ENCODE results near the gene ZNF658. TPM values are rescaled to one million over a fixed set of nuclear protein-coding genes. Genes with fewer than 3 reads are reported as not detected.
"Not testable (repeated sequence)": the region's sequence is repeated elsewhere in the genome, so short reads cannot be mapped to it uniquely, and the experiment has no call there.

ZNF658 gene
- 1.8 TPM for polyA plus RNA-seq (2012; ENCODE audit: missing spikeins)

DNA sequence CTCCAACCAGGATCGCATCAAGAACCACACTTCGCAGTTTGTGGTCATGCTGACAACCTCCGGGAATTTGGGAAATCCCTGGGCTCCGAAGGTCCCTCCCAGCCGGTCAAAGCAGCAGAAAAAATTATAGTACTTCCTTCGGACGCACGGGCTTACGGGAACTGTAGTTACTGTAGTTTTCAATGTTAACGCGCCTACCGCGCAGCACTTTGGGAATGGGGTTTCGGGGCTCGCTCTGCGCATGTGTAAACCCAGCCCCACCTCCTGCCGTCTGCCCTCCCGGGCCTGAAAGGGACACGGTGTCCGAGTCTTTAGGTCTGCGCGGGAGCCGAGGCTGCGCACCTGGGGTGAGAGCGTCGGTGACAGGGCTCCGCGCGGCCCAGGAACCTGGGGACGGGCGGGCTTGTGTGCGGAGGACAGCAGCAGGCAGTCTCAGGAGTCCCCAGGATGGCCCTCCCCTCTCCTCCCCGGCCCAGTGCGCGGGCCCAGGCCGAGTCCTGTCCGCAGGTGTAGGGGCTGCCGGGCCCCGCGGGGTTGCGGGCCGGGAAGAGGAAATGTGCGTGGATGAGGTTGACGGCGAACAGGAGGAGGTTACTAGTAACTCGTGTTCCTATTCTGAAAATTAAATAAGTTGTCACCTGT, at the start of gene ZNF658:
TSS of gene ZNF658 (plus strand) at position 236 of the 642 bp plus-strand sequence. CDS start 2,837 bp downstream, outside the sequence.
- not testable (repeated sequence) for FAIRE-seq; DNase-seq (ENCODE audit: insufficient read length)

DNA sequence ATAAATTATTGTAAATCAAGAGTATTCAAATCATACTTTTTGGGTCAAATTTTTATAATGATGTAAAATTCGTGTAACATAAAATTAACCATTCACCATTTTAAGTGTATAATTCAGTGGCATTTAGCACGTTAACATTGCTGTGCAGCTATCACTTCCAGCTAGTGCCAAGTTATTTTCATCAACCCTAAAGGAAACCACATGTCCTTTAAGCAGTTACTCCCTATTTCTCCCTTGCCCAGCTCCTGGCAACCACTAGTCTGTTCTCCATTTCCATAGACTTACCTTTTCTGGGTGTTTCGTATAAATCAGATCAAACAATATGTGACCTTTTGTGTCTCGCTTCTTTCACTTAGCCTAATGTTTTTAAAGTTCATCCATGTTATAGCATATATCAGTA, 38.8 kb upstream of the ZNF658 start:
- not testable (repeated sequence) for FAIRE-seq

DNA sequence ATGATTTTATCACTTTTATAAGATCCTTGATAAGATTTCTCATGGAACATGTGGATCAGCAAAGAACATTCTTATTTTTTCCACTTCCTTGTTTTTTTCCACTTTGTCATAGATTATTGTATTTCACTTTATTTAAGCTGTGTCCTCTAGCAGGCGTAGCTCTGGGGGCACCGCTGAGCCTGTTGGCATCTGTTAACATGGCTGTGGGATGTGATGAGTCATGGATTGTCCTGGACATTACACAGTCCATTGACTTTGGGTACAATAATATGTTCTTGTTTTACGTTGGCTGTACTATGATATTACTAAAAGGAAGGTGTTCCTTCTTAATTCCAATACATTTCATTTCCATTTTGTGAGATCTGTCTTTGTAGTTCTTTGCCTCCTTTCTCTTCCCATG, 31.9 kb upstream of the ZNF658 start:
- DNase-seq (ENCODE audit: insufficient read length); FAIRE-seq: not testable (repeated sequence)

More for the DNA sequence above, 38.8 kb upstream of the ZNF658 start:
- not testable (repeated sequence) for DNase-seq (ENCODE audit: insufficient read length)

DNA sequence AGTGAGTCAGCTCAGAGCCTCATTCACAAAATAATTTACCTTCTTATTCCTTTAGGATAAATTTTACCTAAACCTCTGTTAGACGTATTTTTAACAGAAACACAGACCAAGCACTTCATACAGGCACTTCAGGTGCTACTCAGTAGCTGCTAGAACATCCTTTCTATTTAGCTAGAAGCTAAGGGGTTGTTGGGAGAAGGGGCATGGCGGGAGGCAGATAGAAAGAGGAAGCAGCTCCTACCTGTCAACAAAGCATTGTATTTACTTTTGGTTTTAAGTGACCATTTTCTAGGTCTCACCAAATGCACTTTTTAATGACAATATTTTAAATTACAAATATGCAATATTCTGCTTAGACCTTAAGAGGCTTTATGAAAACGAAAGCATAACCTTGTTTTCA, 19.9 kb upstream of the ZNF658 start:
- not testable (repeated sequence) for FAIRE-seq; DNase-seq (ENCODE audit: insufficient read length)

DNA sequence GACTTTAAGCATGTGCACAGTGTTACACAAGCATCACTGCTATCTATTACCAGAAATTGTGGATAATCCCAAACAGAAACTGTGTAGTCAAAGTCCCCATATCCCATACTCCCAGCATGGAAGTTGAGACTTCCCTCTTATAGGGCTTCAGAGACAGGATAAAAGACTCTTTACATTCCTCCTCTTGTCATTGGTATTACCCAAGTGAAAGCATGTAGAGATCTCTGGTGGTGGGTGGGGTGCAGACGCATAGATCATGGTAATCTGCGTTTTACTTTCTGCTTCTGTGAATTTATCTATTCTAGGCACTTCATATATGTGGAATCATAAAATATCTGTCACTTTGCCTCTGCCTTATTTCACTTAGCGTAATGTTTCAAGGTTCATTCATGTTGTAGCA, 18.7 kb upstream of the ZNF658 start:
- DNase-seq (ENCODE audit: insufficient read length); FAIRE-seq: not testable (repeated sequence)

DNA sequence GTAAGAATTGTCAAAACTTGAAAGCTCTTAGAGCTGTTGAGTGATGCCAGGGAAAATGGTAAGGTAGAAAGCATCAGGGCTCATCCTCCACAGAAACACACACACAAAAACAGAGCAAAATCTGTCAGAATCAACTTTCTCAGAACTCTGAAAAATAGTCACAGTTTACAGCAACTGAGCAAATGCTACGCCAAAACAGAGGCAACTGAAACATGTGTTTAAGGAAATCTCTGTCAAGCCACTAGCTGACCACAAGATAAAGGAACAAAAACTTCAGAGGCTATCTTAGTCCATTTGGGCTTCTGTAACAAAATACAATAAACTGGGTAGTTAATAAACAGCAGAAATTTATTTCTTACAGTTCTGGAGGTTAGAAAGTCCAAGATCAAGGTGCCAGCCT, 10.2 kb upstream of the ZNF658 start:
- DNase-seq (ENCODE audit: insufficient read length); FAIRE-seq: not testable (repeated sequence)

DNA sequence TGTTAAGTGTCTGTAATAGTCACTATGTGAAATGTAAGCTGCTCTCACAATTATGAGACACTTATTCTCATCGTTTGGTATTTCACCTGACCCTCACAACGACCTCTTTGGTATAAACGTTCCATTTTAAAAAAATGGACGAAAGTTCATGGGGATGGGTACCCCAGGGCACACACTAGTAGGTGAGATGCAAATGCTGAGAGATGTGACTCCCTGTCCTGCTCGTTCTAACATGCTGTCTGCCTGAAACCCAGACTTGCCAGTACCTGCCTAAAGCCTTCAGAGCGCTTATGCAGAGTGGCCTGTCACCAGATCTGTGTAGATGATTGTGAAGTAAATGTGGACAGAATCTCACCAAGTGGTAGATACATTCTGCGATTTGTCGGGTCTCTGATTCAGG, 616 bp downstream of the ZNF658 start:
- not testable (repeated sequence) for DNase-seq (ENCODE audit: insufficient read length); FAIRE-seq

DNA sequence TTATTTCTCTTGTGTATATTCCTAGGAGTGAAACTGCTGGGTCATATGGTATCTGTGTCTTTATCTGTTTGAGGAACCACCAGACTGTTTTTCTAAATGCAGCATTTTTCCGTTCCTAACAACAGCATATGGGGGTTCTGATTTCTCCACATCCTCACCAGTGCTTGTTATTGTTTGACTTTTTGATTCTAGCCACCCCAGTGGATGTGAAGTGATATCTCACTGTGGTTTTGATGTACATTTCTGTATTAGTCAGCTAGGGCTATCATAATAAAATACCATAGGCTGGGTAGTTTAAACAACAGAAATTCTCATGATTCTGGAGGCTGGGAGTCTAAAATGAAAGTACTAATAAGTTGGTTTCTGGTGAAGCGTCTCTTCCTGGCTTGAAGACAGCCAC, 9.0 kb downstream of the ZNF658 start:
- not testable (repeated sequence) for FAIRE-seq; DNase-seq (ENCODE audit: insufficient read length)

DNA sequence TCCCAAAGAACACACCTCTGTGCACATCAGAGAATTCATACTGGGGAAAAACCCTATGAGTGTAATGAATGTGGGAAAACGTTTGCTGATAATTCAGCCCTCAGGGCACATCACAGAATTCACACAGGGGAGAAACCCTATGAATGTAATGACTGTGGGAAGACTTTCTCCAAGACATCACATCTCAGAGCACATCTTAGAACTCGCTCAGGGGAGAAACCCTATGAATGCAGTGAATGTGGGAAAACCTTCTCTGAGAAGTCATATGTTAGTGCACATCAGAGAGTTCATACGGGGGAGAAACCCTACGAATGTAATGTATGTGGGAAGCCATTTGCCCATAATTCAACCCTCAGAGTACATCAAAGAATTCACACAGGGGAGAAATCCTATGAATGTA, 19.5 kb downstream of the ZNF658 start:
- not testable (repeated sequence) for FAIRE-seq; DNase-seq (ENCODE audit: insufficient read length)

DNA sequence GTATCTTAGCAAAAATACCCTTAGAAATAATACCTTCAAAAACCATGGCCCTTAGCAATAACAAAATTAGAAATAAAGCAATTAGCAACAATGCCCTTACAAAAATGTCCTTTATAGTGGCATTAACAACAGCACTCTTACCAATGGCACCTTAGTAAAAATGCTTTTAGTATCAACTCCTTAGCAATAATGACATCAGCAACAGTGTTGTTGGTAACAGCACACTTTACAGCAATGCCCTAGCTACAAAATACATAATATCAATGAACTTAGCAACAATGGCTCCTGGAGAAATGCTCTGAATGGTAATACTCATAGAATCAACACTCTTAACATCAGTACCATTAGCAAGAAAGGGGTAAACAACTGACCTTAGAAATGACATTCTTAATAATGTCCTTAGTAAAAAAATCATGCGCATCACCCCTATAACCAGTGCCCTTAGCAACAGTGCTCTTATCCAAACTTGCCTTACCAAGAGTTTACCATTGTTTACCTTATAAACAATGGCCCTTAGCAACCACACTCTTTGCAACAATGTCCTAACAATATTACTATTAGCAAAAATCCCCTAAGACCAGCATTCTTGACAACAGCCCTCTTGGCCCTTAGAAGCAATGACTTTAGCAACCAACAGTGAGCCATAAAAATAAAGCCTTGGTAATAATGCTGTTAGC, 35.8 kb downstream of the ZNF658 start:
- not testable (repeated sequence) for DNase-seq (ENCODE audit: insufficient read length); FAIRE-seq

DNA sequence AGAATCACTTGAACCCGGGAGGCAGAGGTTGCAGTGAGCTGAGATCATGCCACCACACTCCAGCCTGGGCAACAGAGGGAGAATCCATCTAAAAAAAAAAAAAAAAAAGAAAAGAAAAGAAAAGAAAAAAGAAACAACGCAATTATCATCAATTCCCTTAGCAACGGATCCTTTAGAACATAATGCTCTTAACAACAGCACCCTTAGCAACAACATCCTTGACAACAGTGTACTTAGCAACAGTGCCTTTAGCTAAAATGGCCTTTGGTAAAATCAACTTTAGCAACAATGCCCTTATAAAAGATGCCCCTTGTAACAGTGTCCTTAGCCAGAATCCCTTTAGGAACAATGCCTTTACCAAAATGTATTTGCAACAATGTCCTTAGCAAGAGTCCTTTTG, 37.1 kb downstream of the ZNF658 start:
- DNase-seq (ENCODE audit: insufficient read length); FAIRE-seq: not testable (repeated sequence)

DNA sequence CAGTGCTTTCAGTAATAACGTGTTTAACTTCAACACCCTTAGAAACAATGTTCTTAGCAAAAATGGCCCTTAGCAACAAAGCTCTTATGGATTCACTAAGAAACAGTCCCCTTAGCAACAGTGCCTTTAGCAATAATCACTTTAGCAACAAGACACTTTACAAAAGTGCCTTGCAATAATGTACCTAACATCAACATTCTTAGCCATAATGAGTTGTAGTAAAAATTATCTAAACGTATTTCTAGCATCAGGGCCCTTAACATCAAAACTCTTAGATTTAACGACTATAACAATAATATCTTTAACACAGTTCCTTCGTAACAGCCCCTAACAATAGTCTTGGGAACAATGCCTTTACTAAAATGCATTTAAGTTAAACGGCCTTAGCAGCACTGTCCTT, 37.8 kb downstream of the ZNF658 start:
- not testable (repeated sequence) for FAIRE-seq; DNase-seq (ENCODE audit: insufficient read length)

DNA sequence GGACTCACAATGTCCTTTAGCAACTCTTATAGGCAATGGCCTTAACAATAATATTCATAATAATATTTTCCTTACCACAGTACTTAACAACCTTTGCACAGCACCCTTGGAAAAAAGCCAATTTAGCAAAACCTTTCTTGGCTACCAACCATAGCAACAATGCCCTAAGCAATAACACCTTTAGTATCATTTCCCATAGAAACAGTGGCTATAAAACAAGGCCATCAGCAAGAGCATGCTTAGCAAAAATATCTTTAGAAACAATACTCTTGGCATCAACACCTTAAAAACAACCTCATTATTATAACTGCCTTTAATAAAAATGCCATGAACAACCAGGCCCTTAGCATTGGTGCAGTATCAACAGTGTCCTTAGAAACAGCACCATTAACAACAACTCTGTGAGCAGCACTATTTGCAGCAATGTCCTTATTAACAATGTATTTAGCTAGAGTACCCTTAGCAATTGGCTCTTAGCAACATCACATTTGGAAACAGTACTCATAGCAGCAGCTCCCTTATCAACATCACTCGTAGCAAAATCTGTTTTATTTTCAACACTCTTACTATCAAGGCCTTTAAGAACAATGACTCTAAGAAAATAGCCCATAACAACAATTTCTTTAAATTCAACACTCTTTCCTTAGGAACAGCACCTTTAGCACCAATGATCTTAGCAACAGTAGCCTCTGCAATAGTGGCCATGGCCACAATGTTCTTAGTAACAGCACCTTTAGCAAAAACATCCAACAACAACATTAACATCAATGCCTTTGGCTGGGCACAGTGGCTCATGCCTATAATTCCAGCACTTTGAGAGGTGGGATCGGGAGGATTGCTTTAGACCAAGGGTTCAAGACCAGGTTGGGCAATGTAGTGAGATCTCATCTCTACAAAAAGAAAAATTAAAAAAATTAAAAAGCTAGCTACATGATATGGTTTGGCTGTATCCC, 39.6 kb downstream of the ZNF658 start:
- not testable (repeated sequence) for DNase-seq (ENCODE audit: insufficient read length); FAIRE-seq

DNA sequence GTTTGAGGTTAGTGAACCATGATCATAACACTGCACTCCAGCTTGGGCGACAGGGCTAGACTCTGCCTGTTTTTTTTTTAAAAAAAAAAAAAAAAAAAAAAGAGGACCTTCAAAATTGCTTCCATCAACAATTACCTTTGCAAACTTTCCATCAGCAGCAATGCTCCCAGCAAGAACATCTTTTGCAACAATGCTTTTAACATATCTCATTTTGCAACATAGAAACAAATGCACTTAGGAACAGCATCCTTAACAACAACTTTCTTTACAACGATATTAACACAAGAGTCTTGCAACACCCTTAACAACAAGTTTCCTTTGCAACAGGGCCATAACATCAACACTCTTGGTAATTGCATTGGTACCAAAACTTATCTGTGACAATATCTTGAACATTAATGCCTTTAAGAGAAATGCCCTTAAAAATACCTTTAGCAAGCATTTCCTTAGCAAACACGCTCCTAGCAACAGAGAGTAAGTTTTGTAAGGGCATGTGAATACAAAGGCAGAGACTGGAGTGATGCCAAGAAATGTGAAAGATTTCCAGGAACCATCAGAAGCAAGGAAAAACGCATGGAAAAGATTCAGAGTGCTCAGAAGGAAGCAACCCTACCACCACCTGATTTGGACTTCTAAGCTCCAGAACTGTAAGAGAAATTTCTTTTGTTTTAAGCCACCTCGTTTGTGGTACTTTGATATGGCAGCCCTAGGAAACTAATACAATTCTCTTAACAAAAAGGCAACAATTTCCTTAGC, 42.1 kb downstream of the ZNF658 start:
- DNase-seq (ENCODE audit: insufficient read length); FAIRE-seq: not testable (repeated sequence)

DNA sequence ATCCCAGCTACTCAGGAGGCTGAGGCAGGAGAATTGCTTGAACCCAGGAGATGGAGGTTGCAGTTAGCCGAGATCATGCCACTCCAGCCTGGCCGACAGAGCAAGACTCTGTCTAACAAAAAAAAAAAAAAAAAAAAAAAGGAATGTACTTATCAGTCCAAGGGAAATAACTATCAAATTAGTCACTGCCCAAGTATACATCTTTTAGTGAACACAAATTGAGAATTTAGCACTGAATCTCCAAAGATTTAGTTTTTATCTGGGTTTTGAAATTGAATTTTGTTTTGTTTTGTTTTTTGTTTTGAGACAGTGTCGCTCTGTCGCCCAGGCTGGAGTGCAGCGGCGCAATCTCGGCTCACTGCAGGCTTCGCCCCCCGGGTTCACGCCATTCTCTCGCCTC, 52.1 kb downstream of the ZNF658 start:
- DNase-seq (ENCODE audit: insufficient read length); FAIRE-seq: not testable (repeated sequence)

Measured in GM12892 (cell line).